Measurements from ENCODE around the gene RAG1. TPM values are rescaled to one million over a fixed set of nuclear protein-coding genes. Genes with fewer than 3 reads are reported as not detected.

Gene RAG1
- total RNA-seq, 2 donors from 2014 or later: 0.39 to 0.50 TPM

DNA sequence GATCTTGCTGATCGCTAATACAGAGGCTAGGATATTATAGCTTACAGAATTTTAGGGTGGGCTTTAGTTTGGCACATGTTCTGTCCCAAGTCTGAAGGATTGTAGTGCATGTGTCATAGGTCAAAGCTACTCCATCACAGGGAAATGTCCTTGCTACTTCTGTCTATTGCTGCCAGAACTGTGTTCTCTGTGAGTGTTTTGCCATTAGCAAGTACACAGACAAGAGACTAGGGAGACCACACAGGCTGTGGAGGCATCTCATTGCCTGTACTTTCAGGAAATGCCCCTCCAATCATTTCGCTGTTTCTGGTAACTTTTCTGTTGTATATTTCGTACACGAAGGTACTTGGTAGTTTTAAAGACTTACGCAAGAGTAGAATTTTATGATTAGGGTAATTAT, 55.7 kb downstream of the RAG1 start:
- peaks cover 5% of the 10 kb centered on the region for H3K27me3 Mint-ChIP-seq (ENCODE audit: low read depth)
- no peak for DNase-seq
- H3K4me3 Mint-ChIP-seq: no peak overlapping the region
- no peaks in the 10 kb centered on the region for H3K36me3 Mint-ChIP-seq (ENCODE audit: insufficient read depth in 2 of 2)
- no peak overlapping the region for H3K27ac Mint-ChIP-seq
- H3K9me3 Mint-ChIP-seq: no peaks in the 10 kb centered on the region
- peaks cover 9% of the 10 kb centered on the region for H3K4me1 Mint-ChIP-seq (ENCODE audit: low read depth)
- ATAC-seq (replicated peaks in 1 of 2): no peak

DNA sequence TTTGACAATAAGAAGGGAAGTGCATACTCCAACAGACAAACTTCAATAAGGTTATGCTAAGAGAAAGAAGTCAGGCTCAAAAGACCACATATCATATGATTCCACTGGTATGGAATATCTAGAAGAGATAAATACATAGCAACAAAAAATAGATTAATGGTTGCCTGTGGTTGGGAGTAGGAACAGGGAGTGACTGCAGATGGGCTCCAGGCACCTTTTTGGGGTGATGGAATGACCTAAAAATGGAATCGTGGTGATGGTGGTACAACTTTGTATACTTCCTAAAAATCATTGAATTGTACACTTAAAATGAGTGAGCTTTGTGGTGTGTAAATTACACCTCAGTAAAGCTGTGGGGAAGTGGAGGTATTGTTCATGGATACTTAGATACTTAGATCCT, 59.2 kb downstream of the RAG1 start:
- Mint-ChIP-seq H3K36me3 (ENCODE audit: insufficient read depth in 2 of 2) (no peaks in the 10 kb centered on the region), H3K27ac (no peak overlapping the region), H3K4me3 (no peak overlapping the region), H3K4me1 (ENCODE audit: low read depth) (no peaks in the 10 kb centered on the region), H3K27me3 (ENCODE audit: low read depth) (no peaks in the 10 kb centered on the region), H3K9me3 (no peaks in the 10 kb centered on the region)
- ATAC-seq (replicated peaks in 1 of 2): no peak
- DNase-seq: no peak

DNA sequence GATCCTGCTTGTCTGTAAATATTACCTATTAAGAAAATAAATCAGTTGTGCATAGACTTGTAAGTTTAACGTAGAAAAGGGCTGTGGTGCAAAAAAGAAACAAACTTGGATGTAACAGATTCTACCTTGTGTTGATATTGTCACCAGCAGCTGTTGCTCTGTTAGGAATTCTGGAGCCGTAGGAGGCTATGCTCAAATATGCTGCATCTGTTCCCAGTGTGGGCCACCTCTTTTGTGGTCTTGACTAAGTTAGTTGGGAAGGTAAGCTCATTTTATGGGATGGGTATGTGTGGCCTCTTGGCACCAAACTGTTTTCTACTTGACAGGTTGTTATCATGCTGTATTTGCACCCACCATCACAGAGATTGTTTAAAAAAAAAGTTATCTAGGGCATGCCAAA, 59.7 kb downstream of the RAG1 start:
- Mint-ChIP-seq H3K27me3 (ENCODE audit: low read depth) (no peaks in the 10 kb centered on the region), H3K27ac (no peak overlapping the region), H3K4me1 (ENCODE audit: low read depth) (no peaks in the 10 kb centered on the region), H3K9me3 (no peaks in the 10 kb centered on the region), H3K4me3 (no peak overlapping the region), H3K36me3 (ENCODE audit: insufficient read depth in 2 of 2) (no peaks in the 10 kb centered on the region)
- ATAC-seq (replicated peaks in 1 of 2) (no peak), DNase-seq (no peak)

DNA sequence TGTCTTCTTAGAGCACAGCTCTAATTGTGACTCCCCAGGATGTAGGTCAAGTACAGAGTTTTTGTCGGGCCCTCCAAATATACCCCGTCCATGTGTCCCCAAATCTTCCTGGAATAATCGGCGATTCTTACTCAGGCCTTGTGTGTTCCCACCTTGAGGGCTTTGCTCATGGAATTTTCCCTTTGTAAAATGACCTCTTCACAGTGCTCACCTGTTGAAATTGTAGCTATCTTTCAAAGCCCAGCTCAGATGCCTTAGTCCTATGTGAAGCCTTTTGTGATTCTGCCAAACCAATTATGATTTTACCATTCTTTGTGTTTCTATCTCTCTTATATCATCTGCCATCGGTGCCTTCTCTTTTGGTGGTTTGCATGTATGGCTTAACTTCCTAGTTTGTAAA, 60.3 kb downstream of the RAG1 start:
- no peak overlapping the region for H3K4me3 Mint-ChIP-seq
- no peaks in the 10 kb centered on the region for H3K4me1 Mint-ChIP-seq (ENCODE audit: low read depth)
- H3K9me3 Mint-ChIP-seq: no peaks in the 10 kb centered on the region

DNA sequence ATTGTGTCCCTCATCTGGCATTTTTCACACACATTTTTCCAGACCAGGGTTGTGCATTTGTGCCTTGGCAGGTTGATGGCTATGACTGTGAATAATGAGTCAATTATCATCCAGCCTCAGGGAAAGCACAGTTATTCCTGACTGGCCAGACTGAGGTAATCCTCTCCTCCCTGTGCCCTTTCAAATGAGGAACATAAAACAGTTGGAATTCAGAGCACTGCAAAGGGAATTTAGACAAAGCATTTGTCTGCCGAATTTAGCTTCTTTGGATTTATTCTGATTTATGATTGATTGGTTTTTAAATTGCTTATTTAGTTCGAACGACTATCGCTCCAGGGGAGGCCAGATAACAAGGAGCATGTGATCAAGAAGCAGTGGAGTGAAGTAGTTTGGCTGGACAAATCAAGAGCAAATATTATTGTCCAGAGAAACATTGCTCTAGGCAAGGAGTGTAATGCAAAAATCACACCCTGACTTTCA, 61.0 kb downstream of the RAG1 start:
- Mint-ChIP-seq H3K36me3 (ENCODE audit: insufficient read depth in 2 of 2) (no peaks in the 10 kb centered on the region), H3K4me3 (no peak overlapping the region), H3K4me1 (ENCODE audit: low read depth) (no peaks in the 10 kb centered on the region), H3K27ac (no peak overlapping the region), H3K27me3 (ENCODE audit: low read depth) (peaks cover 3% of the 10 kb centered on the region), H3K9me3 (no peaks in the 10 kb centered on the region)
- ATAC-seq (replicated peaks in 1 of 2) (no peak), DNase-seq (no peak)

More for the DNA sequence above, 60.3 kb downstream of the RAG1 start:
- ATAC-seq (replicated peaks in 1 of 2) (no peak), DNase-seq (no peak)
- Mint-ChIP-seq H3K27ac (no peak overlapping the region), H3K27me3 (ENCODE audit: low read depth) (no peaks in the 10 kb centered on the region), H3K36me3 (ENCODE audit: insufficient read depth in 2 of 2) (no peaks in the 10 kb centered on the region)

Other genes with a start within 250 kb of the RAG1 start
- 10 to 100 TPM; 10.1 to 12.2 TPM for gene TRAF6, start 57.7 kb upstream of the RAG1 start, total RNA-seq
- 1 to 10 TPM; 3.9 to 4.1 TPM for gene IFTAP, start 26.5 kb downstream of the RAG1 start, total RNA-seq
- not detected for gene RAG2, start 30.2 kb downstream of the RAG1 start, total RNA-seq